T1000 (cell line): Measurements from ENCODE around the gene CAPNS1.
"Not testable (repeated sequence)": the region's sequence is repeated elsewhere in the genome, so short reads cannot be mapped to it uniquely, and the experiment has no call there.

ENCODE experiments used
- DNase-seq: peaks from one replicate; lab custom pipeline; 2025; ENCODE audit warnings: mixed read lengths; lab: John Stamatoyannopoulos, UW

CAPNS1 gene

DNA sequence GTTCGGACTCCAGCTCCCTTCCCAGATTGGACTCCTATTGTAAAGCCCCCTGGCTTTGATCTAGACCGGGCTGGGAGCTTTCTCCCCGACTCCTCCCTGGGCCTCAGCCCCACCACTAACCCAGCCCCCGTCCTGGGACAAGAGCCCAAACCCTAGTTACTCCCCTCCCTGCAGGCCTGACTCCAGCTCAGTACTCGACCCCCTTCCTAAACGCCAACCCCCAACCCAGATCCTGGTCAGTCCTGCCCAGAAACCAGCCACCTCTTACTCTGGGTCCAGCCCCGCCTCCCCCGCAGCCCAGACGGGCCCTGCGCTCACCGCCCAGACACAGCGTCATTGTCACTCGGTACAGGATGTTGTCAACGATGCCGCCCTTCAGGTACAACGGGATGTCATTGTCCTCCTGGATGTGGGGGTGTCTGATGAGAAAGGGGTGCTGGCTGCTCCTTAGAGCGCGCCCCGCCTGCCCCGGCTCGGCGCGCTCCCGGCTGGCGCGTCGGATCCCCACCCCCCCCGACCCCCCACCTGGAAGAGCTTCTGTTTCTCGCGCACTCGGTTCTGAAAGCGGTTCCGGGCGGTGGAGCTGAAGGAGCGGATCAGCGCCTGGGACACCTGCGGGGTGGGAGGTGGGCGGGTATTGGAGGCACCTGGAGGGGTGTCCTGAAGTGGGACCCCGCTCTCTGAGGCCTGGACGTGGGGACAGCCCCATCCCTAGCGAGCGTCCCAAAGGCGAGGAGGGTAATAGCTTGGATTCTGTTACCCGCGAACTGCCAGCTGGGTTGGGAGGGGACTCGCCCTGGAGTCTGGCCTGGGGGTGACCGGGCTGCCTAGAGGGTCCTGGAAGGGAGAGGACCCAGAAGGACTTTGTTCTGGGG, 11.5 kb downstream of the CAPNS1 start:
- no peak for DNase-seq

DNA sequence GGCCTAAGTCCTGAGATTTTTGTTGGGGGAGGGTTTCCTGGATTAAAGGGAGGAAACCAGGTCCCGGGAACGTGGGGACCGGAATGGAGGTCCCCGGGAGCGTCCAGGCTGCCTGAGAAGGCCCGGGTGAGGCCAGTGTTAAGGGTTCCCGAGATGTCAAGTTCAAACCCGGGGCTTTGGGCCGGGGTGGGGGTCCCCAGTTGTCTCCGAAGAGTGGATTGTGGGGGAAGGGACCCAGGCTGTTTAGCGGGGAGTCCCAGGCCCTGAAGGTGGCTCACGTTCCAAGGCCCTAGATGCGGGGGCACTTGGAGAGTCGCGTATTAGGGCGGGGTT, 12.1 kb downstream of the CAPNS1 start:
- DNase-seq, result no peak

DNA sequence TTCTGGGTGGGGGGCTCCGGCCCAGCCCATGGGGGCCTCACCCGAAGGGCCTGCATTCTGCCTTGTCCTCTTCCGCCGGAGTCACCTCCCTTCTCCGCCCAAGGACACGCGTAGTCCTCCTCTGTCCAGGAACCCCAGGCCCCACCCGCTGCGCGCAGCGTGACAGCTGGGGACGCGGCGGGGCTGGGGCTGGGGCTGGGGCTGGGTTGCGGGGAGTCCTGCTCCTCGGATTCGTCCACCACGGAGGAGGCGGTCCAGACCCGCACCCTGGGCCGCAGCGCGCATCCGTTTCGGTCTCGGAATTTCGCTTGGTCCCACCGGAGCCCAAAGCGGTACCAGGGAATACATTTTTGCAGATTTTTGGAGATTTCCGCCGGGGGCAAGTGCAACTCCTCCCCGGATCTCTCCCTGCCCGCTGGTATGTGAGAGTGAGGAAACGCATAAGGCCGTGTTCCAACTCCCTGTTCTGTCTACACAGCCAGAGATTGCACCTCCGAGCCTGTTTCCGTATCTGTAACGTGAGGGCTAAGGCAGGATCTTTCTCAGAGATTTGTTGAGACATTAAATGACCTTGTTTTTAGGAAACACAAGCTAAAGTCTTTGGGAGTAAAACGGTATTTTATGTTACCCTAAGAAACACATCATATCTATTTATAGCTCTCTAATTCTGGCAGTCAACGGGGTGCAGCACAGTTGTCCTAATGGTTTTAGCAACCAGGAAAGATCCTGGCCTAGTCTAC, 12.7 kb downstream of the CAPNS1 start, which contains the start of gene COX7A1:
Gene COX7A1 (minus strand): TSS at position 96 of the 740 bp plus-strand sequence. CDS start 40 bp downstream, at position 56.
- no peak for DNase-seq

DNA sequence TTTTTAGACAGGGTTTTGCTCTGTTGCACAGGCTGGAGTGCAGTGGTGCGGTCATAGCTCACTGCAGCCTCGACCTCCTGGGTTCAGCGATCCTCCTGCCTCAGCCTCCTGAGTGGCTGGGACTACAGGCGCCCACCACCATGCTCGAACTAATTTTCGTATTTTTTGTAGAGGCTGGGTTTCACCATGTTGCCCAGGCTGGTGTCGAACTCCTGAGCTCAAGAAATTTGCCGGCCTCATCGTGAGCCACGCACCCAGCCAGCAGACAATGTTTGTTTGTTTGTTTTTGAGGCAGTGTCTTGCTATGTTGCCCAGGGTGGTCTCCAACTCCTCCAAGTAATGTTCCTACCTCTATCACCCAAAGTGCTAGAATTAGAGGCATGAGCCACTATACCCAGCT, 13.3 kb downstream of the CAPNS1 start:
- DNase-seq, result no peak

DNA sequence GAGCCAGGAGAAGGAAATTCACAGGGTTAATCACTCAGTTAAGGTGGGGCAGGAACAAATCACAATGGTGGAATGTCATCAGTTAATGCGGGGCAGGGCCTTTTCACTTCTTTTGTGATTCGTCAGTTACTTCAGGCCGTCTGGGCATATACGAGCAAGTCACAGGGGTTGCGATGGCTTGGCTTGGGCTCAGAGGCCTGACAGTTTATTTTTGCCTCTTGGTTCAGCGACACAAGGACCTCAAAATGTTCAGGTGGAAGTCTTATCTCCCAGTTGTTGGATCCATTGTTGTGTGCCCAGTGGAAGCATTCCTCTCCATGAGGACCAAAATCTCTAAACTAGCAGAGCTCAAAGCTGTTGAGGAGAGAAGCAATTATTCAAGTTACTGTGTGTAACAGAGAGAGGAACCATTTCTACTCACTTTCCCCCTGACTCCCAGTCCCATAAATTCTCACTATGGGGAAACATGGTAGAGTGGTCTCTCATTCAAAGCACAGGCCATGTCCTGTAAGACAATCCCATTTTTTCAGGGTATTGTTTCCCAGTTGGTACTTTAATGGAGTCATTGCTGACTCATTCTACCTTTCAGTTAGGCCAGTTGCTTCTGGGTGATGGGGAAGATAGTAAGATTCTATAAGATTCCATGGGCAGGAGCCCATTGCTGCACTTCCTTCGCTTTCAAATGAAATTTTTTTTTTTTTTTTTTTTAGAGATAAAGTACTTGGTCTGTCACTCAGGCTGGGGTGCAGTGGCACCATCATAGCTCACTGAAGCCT, 21.1 kb downstream of the CAPNS1 start:
- no peak for DNase-seq

DNA sequence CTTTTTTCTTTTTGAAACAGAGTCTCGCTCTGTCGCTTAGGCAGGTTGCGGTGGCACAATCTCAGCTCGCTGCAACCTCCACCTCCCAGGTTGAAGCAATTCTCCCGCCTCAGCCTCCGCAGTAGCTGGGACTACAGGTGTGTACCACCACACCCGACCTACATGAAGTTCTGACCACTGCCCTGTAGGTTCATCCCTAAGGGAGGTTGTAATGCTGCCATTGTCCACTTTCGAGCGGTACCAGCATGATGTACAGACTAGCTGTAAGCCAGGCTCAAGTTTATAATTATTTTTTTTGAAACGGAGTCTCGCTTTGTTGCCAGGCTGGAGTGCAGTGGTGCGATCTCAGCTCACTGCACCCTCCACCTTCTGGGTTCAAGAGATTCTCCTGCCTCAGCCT, 23.9 kb downstream of the CAPNS1 start:
- no peak for DNase-seq

DNA sequence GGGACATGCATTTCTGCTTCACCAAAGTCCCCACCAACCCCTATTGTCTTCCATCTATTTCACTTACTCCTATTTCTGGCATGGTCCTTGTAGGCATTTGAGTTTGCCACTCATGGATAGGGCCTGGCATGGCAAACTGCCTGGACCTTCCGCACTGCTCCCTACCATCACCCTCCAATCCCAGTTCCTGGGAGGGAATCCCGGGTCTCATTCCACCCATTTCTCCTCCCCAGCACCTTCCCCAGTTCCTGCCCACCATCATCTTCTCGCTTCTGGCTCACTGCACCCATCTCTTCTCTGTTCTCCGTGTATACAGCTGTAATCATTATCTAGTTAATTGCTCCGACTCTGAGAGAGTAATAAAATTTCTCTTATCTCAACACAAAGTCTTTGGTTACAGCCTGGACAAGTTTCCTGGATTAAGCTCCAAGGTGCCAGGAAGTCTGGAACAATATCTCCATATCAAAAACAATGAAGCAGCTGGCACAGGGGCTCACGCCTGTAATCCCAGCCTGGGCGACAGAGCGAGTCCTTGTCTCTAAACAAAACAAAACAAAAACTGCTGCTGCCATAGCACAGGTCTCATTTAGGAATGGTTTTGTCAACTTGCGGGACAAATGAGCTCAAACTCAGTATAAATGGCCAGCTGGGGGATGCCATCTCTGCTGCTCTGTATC, 29.4 kb downstream of the CAPNS1 start:
- DNase-seq, result no peak

DNA sequence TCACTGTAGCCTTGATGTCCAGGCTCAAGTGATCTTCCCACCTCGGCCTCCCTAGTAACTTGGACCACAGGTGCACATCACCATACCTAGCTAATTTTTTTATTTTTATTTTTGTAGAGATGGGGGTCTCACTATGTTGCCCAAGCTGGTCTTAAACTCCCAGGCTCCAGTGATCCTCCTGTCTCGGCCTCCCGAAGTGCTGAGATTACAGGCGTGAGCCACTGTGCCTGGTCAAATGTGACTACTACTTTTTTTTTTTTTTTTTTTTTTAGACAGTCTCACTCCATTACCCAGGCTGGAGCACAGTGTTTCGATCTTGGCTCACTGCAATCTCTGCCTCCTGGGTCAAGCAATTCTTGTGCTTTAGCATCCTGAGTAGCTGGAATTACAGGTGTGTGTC, 33.0 kb downstream of the CAPNS1 start:
- DNase-seq, result no peak

DNA sequence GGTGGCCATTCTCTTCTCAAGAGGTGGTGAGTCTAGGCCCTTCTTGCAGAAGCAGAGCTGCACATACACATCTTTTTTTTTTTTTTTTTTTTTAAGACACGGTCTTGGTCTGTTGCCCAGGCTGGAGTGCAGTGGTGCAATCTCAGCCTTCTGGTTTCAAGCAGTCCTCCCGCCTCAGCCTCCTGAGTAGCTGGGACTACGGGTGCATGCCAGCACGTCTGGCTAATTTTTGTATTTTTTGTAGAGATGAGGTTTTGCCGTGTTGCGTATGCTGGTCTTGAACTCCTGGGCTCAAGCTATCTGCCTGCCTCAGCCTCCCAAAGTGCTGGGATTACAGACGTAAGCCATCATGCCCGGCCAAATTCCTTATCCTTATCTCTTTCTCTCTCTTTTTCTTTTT, 34.0 kb downstream of the CAPNS1 start:
- DNase-seq, result not testable (repeated sequence)

DNA sequence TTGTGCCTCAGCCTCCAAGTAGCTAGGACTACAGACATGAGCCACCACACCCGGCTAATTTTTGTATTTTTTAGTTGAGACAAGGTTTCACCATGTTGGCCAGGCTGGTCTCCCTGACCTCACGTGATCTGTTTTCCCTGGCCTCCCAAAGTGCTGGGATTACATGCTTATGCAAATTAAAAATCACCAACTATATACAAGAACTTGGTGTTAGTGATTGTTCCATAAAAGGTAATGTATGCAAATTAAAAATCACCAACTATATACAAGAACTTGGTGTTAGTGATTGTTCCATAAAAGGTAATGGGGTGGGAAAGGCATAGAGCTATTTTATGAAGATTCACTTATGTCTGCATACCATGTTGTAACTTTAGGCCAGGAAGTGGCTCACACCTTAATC, 39.2 kb downstream of the CAPNS1 start:
- not testable (repeated sequence) for DNase-seq

DNA sequence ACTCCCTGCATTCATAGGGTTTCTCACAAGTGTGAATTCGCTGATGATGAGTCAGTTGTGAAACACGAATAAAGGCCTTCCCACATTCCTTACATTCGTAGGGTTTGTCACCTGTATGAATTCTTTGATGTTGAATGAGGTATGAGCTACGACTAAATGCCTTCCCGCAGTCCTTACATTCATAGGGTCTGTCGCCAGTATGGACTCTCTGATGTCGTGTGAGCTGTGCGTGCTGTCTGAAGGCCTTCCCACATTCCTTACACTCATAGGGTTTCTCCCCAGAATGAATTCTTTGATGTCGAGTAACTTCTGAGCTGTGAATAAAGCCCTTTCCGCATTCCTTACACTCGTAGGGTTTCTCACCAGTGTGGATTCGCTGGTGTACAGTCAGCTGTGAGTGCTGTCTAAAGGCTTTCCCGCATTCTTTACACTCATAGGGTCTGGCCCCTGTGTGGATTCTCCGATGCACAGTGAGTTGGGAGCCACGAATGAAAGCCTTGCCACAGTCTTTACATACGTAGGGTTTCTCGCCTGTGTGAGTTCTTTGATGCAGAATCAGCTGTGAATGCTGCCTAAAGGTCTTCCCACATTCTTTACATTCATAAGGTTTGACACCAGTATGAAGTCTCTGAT, 42.9 kb downstream of the CAPNS1 start:
- DNase-seq, result no peak

DNA sequence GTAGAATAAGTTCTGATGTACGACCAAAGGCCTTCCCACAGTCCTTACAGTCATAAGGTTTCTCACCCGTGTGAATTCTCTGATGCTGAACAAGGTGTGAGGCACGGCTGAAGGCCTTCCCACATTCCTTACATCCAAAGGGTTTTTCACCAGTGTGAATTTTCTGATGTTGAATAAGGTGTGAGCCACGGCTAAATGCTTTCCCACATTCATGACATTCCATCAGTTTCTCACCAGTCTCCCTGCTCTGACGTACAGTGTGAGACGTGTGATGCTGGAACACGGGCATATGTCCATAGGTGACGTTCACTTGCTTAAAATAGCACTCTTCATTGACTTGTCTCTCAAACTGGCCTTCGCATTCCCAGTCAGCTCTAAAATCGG, 43.4 kb downstream of the CAPNS1 start:
- no peak for DNase-seq

DNA sequence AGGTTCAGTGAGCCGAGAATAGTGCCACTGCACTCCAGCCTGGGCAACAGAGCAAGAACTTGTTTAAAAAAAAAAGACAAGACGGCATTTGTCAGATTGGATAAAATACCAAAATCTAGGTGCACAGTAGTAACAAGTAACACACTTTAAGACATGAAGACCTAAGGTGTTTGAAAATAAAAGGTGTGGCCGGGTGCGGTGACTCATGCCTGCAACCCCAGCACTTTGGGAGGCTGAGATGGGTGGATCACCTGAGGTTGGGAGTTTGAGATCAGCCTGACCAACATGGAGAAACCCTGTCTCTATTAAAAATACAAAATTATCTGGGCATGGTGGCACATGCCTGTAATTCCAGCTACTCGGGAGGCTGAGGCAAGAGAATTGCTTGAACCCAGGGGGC, 46.9 kb downstream of the CAPNS1 start:
- not testable (repeated sequence) for DNase-seq

DNA sequence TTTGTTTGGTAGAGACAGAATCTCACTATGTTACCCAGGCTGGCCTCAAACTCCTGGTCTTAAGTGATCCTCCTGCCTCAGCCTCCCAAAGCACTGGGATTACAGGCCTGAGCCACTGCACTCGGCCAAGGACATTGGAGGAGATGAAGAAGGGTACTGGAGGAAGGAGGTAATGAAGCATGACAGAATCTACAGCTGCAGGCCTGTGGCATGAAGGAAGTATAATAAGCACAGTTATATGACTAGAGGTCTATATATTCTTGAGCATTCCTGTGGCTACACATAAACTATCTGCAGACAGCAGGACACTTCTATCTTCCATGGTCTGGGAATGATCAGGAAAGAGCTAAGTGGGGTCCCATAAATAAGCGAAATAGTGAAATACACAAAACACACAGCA, 56.4 kb downstream of the CAPNS1 start:
- DNase-seq, result no peak

DNA sequence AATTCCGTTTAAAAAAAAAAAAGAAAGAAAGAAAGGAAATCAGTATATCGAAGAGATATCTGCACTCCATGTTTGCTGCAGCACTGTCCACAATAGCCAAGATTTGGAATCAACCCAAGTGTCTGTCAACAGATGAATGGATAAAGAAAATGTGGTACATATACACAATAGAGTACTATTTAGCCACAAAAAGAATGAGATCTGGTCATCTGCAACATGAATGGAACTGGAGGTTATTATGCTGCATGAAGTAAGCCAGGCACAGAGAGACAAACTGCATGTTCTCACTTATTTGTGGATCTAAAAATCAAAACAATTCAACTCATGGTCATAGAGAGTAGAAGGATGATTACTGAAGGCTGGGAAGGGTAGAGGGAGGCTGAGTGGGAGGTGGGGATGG, 58.3 kb downstream of the CAPNS1 start:
- no peak for DNase-seq
